Measurements from ENCODE around the gene KRTAP9-4.

Gene KRTAP9-4

GRCh38 chr17:41296846-41297245 lies 47.4 kb downstream of the KRTAP9-4 start:
- no peak overlapping the region for H3K4me3 ChIP-seq (ENCODE audit: low read depth, low read length)
- no peak for TF ChIP-seq CTCF (IDR thresholded peaks at IDR 0.05; ENCODE audit: low read depth, low read length, missing control alignments)
- no peak for DNase-seq (ENCODE audit: low read depth)

- no peak overlapping the region for H3K4me3 ChIP-seq (ENCODE audit: low read depth, low read length)
- DNase-seq (ENCODE audit: low read depth): no peak
- no peak for TF ChIP-seq CTCF (IDR thresholded peaks at IDR 0.05; ENCODE audit: low read depth, low read length, missing control alignments)
Observed at GRCh38 chr17:41298458-41299135, 49.1 kb downstream of the KRTAP9-4 start.
